ENCODE data around the gene FAM72A.
A peak's percentile ranks its signal among the peaks of the same experiment; 100 is the strongest.
"Not testable (repeated sequence)": the region's sequence is repeated elsewhere in the genome, so short reads cannot be mapped to it uniquely, and the experiment has no call there.

Gene FAM72A

DNA sequence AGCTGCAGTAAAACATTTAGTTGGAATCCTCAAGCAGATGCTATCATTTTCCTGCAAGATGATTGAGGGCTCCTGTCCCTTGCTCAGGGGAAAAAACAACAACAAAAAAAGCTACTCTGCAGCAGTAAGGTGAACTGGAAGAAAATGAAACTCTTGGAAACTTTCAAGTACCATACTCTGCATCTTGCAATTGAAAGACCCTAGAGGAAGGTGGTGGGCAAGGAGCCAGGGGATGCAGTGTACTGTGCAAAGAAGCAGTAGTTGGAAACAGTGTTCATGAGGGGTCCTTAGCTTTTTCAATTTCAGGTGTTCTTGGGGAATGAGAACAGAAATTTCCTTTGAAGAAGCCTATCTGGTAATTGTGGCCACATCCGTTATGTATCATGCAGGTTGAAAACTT lies 8.2 kb upstream of the FAM72A start:
- DNase-seq, result not testable (repeated sequence)

DNA sequence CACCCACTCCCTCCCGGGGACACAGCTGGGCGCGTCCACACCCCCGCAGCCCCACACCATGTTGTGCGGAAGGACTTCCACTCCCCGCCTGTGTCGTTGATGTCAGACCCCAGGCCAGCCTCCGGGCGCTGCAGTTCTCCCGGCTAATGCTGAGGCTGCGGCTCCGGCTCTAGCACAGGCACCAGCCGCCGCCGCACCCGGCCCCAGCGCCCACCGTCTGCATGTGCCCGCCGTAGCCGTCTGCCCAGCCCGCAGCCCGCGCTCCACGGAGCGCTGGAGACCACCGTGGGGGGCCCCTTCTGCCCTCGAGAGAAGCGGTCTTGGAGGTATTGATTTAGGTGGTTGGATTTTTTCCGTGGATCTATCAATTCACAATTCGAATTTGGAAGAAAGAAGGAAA lies 2.9 kb upstream of the FAM72A start:
- peak in 1 of 2 donors; percentile 14 for DNase-seq

GRCh38 chr1:206204871-206205270 lies 2.2 kb upstream of the FAM72A start:
- peak in 1 of 2 donors; percentile 5 for DNase-seq

- DNase-seq, result peak in 1 of 2 donors; percentile 2
Measured at GRCh38 chr1:206204159-206204511, 1.5 kb upstream of the FAM72A start.

- DNase-seq, result peak; percentile 54 to 61
Measured at GRCh38 chr1:206203364-206204158, 922 bp upstream of the FAM72A start, which contains the start of gene SRGAP2. Gene SRGAP2, plus strand, starts transcription at chr1:206203541. Its CDS starts 2,430 bp downstream, at chr1:206205971.

- DNase-seq, result not testable (repeated sequence)
Measured at GRCh38 chr1:206196748-206197424, 5.8 kb downstream of the FAM72A start.

GRCh38 chr1:206195182-206195581 lies 7.5 kb downstream of the FAM72A start:
- DNase-seq, result not testable (repeated sequence)

DNA sequence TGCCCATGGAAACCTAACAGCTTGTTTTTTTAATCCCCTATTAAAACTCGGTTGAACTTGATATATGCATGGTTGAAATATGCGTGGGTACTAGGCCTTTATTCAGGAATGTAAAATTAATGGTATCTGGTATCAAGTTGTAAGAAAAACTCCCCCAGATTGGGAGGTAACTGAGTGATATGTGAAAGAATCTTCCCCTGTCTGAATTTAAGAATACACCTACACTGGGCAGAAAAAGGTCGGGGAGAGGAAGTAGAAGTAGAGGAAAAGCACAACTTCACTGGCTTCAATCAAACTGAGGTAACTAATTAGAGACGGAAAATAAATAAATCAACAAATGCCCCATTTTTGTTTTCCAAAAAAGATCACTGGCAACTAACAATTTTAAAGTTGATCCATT lies 15.8 kb downstream of the FAM72A start:
- not testable (repeated sequence) for DNase-seq

DNA sequence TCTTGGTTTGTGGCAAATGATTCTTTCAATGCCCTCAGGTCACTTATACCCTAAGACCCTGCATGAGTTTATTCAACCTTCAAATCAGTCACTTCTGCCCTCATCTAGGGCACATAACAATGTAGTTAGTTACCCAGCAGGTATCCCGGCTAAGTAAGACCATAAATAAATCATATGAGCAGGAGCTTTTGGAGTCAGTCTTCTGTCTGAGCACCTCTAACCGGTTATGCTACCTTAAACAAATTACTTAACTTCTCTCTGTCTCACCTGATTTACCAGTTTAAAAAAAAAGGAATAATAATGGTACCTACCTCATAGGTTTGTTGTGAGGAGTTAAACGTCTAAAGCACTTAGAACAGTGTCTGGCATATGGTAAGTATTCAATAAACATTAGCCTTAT lies 16.9 kb downstream of the FAM72A start:
- DNase-seq, result not testable (repeated sequence)

- DNase-seq, result not testable (repeated sequence)
Measured at GRCh38 chr1:206183788-206184187, 18.9 kb downstream of the FAM72A start.

GRCh38 chr1:206182368-206183317 lies 20.0 kb downstream of the FAM72A start:
- not testable (repeated sequence) for DNase-seq

DNA sequence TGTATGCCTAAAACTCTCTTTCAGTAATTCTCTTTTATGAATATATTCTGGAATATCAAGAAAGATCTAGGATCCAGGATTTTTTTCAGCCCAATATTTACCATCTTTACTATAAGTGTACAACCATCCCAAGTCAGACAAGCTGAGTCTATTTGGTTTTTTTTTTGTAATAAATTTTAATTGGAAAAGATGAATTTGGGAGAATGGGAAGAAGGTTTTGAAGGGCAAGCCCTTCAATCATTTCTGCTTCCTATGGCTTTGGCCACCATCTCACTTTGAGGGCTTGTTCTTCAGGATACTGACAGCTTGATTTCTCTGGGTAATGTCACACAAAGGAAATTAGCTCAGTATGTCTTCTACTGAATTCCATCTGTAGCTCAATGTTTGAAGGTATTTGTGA lies 23.0 kb downstream of the FAM72A start:
- not testable (repeated sequence) for DNase-seq

DNA sequence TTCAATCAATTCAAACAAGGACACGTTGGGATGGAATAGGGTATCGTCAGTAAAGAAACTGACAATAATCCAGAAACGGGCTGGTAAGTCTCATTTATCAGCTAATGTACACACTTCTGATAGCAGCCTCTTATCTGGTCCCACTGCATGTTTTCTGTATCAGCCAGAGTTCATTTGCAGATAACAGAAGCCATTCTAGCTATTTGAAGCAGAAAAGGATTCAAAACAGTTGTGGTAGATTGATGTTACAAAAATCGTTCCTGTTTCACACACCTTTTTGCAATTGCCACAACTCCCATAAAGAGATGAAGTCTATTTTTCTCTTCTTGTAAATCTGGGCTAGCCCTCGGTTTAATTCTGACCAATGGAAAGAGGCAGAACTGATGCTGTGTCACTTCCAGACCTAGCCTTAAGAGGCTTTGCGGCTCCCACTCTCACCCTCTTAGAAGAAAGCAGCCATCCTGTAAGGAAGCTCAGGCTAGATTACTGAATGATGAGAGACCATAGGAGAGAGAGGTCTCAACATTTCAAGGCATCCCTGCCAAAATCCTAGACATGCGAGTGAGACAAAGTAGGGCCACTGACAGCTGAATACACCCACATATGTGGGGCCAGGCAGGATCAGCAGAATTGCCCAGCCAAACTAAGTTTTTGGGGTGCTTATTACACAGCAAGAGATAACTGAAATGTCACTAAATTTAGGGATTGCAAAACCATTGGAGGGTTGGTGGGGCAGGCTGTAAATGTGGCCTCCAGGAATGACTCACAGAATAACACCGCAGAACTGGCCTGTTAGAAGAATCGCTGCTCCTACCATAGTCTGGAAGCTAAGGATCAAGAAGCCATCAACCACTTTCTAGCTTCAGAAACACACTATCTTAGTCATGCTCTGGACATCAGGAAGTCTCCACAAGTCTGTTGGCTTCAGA lies 24.3 kb downstream of the FAM72A start:
- DNase-seq, result not testable (repeated sequence)

- DNase-seq, result peak; percentile 3 to 17
Measured at GRCh38 chr1:206176114-206176502, 26.5 kb downstream of the FAM72A start.

- DNase-seq, result not testable (repeated sequence)
Measured at GRCh38 chr1:206175459-206176113, 27.1 kb downstream of the FAM72A start.

DNA sequence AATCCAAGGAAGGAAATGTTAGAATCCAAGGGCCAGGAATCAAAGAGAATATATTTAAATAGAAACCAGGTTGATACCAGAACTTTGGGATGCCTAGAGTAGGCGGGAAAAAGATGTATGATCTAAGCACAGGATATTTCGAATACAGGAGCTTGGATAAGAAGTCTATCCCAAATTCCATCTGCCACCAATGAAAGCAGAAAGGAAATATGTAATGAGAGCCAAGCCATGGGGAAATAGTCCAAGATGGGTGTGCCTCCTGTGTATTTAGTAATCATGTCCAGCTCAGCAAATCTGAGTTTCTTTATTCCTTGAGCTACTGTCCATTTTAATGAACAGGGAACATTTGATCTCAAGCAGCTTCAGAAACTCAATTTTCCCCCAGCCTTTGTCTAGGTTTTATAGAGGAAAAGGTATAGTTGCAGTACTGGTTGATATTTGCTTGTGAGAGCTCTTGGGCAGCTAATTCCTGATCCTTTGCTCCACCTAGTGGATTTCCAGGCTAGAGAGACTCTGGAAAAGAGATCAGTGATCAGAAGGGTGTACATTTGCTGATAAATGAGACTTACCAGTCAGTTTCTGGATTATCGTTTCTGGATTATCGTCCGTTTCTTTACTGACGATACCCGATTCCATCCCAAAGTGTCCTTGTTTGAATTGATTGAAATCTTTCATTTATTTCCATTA lies 28.3 kb downstream of the FAM72A start:
- DNase-seq, result not testable (repeated sequence)

- DNase-seq, result not testable (repeated sequence)
Measured at GRCh38 chr1:206173110-206173719, 29.4 kb downstream of the FAM72A start.

DNA sequence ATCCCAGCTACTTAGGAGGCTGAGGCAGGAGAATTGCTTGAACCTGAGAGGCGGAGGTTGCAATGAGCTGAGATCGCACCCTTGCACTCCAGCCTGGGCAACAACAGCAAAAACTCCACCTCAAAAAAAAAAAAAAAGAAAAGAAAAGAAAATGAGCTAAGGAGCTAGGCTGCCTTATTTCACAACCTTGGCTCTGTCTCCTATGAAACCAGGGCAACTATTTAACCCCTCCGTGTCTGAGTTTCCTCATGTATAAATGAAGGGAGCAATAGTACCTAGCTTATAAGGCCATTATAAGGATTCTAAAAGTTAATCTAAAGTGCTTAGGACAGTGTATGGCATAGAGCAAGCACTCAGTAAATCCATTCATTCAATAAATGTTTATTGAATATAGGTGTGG lies 32.8 kb downstream of the FAM72A start:
- not testable (repeated sequence) for DNase-seq

DNA sequence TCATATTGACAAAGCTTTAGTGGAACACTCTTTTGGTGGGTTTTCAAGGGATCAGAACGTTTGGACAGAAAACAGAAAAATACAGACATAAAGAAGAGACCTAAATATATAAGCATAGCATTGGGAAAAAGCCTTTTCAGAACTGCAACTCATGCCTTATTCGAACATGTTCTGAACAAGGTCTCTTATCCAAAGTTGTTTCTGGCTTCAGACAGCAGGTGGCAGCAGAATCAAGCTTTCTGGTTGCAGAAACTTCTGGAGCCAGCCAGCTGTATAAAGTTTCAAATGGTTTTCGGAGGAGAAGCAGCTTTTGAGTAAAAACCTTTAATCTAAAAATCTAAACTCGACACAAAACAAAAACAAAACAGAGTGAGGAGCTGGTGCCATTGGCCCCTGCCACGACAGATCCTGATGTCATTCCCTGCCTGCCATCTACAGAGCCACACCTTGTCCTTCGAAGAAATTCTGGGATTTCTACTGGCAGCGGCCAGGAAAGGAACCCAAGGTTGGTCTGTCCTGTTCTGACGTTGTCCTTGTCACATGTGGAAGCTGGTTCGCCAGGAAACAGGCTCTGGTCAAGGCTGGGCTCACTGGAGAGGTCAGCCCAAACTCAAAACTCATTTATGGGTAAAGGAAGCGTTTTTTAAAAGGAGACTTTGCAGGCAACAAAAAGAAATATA lies 35.1 kb downstream of the FAM72A start:
- not testable (repeated sequence) for DNase-seq

Measured in stimulated activated CD4-positive, alpha-beta T cell treated with anti-CD3 and anti-CD28 coated beads, Interleukin-2, amount 100 ng/mL, for 24 hours (primary cell).